GM21528 (cell line): ENCODE measurements around the gene NGFR.
"Not testable (repeated sequence)": the region's sequence is repeated elsewhere in the genome, so short reads cannot be mapped to it uniquely, and the experiment has no call there.

ENCODE experiments used
- ATAC-seq: cut with Tn5 transposase; IDR thresholded peaks from one replicate; pipeline ENCODE4 v1.9.1; 2021; ENCODE audit warnings: mild to moderate bottlenecking, moderate library complexity; ENCODE audit not compliant: unreplicated experiment, low FRiP score

NGFR gene

GRCh38 chr17:49530118-49530517, 35.0 kb downstream of the NGFR start:
- ATAC-seq, result no peak

- no peak for ATAC-seq
These were observed 48.8 kb downstream of the NGFR start for GRCh38 chr17:49543860-49544259.

GRCh38 chr17:49545007-49545660, 50.0 kb downstream of the NGFR start:
- no peak for ATAC-seq

GRCh38 chr17:49545806-49546545, 50.9 kb downstream of the NGFR start:
- ATAC-seq, result no peak

GRCh38 chr17:49546546-49547535, 51.7 kb downstream of the NGFR start:
- ATAC-seq, result no peak

GRCh38 chr17:49547566-49547965, 52.5 kb downstream of the NGFR start:
- no peak for ATAC-seq

GRCh38 chr17:49548051-49548505, 53.0 kb downstream of the NGFR start:
- ATAC-seq, result no peak

- no peak for ATAC-seq
These were observed 53.6 kb downstream of the NGFR start for GRCh38 chr17:49548506-49549310.

- no peak for ATAC-seq
These were observed 54.2 kb downstream of the NGFR start for GRCh38 chr17:49549311-49549605.

GRCh38 chr17:49549691-49550678, 54.9 kb downstream of the NGFR start:
- ATAC-seq, result no peak

GRCh38 chr17:49550764-49551163, 55.7 kb downstream of the NGFR start:
- not testable (repeated sequence) for ATAC-seq

- no peak for ATAC-seq
These were observed 56.4 kb downstream of the NGFR start for GRCh38 chr17:49551221-49552069.

GRCh38 chr17:49552070-49552751, 57.1 kb downstream of the NGFR start:
- no peak for ATAC-seq

GRCh38 chr17:49553676-49554335, 58.7 kb downstream of the NGFR start:
- ATAC-seq, result no peak

GRCh38 chr17:49554694-49555494, 59.8 kb downstream of the NGFR start:
- ATAC-seq, result no peak

GRCh38 chr17:49555495-49556222, 60.6 kb downstream of the NGFR start:
- ATAC-seq, result no peak
